ENCODE measurements around the gene HCRT.

HCRT gene

DNA sequence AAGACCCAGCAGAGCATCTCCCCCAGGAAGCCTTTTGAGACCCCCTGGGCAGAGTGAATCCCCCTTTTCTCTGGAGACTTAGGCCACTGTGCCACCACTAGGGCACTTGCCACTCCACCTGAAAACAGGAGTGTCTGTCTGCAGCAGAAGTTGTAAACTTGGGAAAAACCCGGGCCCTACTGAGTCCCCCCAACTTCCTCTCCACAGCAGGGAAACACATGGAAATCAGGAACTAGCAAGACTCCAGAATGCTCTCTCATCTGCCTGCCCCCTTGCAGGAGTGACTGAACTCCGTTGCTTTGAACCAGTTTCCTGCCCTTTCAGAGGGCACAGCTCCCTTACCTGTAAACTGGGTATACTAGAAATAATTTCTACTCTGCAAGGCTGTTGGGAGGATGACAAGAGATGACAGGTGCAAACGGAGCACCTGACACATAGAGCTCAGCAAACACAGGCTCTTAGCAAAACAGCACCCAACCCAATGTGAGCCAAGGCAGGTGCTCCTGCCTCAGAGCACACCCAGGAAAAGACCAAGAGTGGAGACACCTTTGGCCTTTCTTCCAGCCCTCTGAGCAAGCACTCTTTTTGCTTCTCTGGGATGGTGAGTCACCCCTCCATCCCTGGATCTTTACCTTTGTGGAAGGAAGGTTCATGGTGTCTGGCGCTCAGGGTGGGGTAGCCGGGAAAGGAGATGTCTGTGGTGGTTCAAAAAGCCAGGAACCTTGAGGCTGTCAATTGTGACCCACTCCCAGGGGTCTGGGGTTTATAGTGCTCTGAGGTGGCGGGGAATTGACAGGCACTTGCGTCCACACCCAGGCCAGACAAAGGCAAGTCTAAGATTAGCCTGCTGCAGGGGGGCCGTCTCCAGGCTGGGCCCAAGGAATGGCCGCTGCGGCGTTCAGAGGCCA lies at the start of gene HCRT:
TSS of gene HCRT (minus strand) at position 740 of the 908 bp plus-strand sequence. CDS start at position 653, 87 bp downstream.
- no peak for TF ChIP-seq CTCF (IDR thresholded peaks at IDR 0.05)

DNA sequence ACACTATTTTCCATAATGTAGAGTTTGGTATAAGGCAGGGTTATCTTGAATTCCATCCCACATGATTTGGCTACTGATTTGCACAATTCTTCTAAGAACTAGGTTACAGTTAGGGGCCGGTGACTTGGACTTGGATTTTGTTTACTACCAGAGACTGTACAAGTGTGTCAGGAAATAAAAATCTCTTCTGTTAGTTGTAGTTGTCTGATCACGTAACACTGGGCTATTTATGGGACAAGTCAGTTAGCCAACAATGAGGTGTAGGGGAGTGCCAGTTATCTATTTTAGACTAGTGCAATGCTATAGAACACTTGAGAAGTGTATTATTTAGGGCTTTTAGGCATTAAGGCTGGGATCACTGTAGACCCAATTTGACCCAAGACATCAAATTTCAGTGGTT lies 48.7 kb upstream of the HCRT start:
- H3K4me1 ChIP-seq, result peaks cover 0 to 23% (median 1%) of the 10 kb centered on the region in 4 donors
- H3K36me3 ChIP-seq, result peaks cover 0 to 6% (median 0%) of the 10 kb centered on the region in 3 donors
- no peak for DNase-seq
- TF ChIP-seq CTCF (IDR thresholded peaks at IDR 0.05), result no peak
- no peaks in the 10 kb centered on the region for H3K9me3 ChIP-seq
- H3K27ac ChIP-seq, result no peak overlapping the region
- H3K27me3 ChIP-seq, result no peaks in the 10 kb centered on the region
- intact Hi-C loops (cut with DNase I; ENCODE audit: low total_unique reads), result no loop called here
- H3K4me3 ChIP-seq, result no peak overlapping the region

More for the DNA sequence above, at the start of gene HCRT:
- H3K4me1 ChIP-seq, result peaks cover 0 to 28% (median 25%) of the 10 kb centered on the region in 4 donors
- no peaks in the 10 kb centered on the region for H3K9me3 ChIP-seq
- H3K27me3 ChIP-seq, result peaks cover 0 to 24% of the 10 kb centered on the region in 2 donors
- H3K27ac ChIP-seq, result peak within 1 kb of the TSS; percentile 70 to 72
- H3K4me3 ChIP-seq, result peak within 1 kb of the TSS; percentile 53 to 71
- intact Hi-C loops (cut with DNase I; ENCODE audit: low total_unique reads), result no loop called here
- H3K36me3 ChIP-seq, result peaks cover 0 to 9% (median 0%) of the 10 kb centered on the region in 3 donors
- no peak for DNase-seq

GRCh38 chr17:42233156-42233555 lies 47.9 kb upstream of the HCRT start:
- Histone ChIP-seq H3K27ac (no peak overlapping the region), H3K9me3 (no peaks in the 10 kb centered on the region), H3K4me1 (peaks cover 0 to 28% (median 2%) of the 10 kb centered on the region in 4 donors), H3K27me3 (no peaks in the 10 kb centered on the region), H3K4me3 (no peak overlapping the region), H3K36me3 (peaks cover 0 to 10% (median 0%) of the 10 kb centered on the region in 3 donors)
- no peak for TF ChIP-seq CTCF (IDR thresholded peaks at IDR 0.05)
- intact Hi-C loops (cut with DNase I; ENCODE audit: low total_unique reads), result no loop called here
- no peak for DNase-seq

DNA sequence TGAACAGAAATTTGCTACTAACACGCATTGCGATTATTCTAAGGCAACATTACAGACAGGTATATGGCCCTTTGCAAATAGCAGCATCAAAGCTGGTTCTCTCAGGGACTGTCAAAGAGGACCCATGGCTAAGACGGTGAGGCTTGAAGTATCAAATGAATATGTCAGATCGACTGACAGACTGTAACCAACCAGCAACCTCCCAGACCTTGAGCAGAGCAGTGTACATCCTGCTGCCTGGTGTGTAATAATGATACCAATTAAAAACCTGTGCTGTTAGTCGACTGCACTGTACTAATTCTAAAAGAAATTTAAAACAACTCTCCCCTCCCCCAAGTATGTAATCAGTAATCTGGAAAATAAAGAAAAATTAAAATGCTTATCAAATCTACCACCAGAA lies 45.0 kb upstream of the HCRT start:
- Histone ChIP-seq H3K36me3 (peaks cover 0 to 27% (median 10%) of the 10 kb centered on the region in 3 donors), H3K27ac (no peak overlapping the region), H3K27me3 (no peaks in the 10 kb centered on the region), H3K9me3 (no peaks in the 10 kb centered on the region), H3K4me1 (peaks cover 0 to 37% (median 11%) of the 10 kb centered on the region in 4 donors), H3K4me3 (no peak overlapping the region)
- intact Hi-C loops (cut with DNase I; ENCODE audit: low total_unique reads), result no loop called here
- no peak for DNase-seq
- no peak for TF ChIP-seq CTCF (IDR thresholded peaks at IDR 0.05)

DNA sequence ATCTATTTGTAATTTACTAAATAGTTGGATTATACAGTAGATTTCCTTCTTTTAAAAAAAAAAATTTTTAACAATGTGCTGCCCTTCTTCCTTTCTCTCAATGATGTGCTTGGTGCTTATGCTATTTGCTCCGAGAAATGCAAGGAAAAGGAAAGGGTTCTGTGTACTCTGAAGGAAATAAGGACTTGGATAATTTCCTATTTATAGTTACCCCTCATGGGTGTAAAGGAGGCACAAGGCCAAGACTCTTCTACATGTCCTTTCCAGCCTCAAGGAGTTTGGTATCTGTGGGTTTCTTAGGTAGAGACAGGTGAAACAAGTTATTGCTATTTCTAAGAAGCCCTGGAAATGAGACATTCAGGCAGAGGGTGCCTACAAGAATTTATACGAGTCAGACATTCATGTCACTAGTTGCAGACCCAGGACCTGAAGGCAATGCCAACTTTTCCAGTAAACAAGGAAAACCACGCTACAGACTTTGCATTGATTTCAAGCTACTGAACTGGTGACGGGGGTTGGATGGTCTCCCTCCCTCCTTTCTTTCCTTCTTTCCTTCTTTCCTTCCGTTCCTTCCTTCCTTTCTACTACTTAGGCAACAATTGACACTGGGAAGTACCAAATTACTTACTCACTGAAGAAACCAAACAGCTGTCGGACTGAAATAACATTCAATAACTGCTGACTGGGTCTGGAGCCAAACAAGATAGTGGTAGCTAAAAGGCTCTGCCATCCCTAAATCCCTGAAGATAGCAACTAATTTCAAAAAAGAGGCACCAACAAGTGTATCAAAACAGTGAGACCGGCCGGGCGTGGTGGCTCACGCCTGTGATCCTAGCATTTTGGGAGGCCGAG lies 42.8 kb upstream of the HCRT start:
- Histone ChIP-seq H3K4me1 (peaks cover 0 to 19% (median 9%) of the 10 kb centered on the region in 4 donors), H3K27me3 (no peaks in the 10 kb centered on the region), H3K4me3 (no peak overlapping the region), H3K9me3 (no peaks in the 10 kb centered on the region), H3K27ac (no peak overlapping the region), H3K36me3 (peaks cover 20 to 48% (median 22%) of the 10 kb centered on the region in 3 donors)
- TF ChIP-seq CTCF (IDR thresholded peaks at IDR 0.05), result no peak
- DNase-seq, result no peak
- intact Hi-C loops (cut with DNase I; ENCODE audit: low total_unique reads), result no loop called here

Measured in tibial artery (tissue), 4 donors.